HG02981 (cell line): Measurements from ENCODE around the gene EFNA4.

Experiments used
- ATAC-seq: cut with Tn5 transposase; IDR thresholded peaks from one replicate; pipeline ENCODE4 v1.9.1; 2021; ENCODE audit warnings: mild to moderate bottlenecking, moderate library complexity; ENCODE audit not compliant: unreplicated experiment

Gene EFNA4

DNA sequence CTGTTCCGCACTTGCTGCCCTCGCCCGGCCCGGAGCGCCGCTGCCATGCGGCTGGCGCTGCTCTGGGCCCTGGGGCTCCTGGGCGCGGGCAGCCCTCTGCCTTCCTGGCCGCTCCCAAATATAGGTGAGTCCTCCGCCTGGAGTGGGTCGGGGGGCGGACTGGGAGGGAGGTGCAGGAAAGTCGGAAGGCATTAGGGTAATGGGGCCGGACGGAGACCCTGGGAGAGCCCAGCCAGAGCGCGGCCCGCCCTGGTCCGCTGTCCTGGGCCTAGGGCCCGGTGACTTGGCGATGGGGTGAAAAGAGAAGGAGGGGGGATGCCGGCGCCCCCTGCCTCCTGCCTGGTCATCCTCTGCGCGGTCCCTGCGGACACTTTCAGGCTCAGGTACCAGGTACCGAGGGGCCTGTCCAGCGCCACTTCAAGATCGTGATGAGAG is 12.2 kb upstream of the EFNA4 start:
- peak; percentile 1 for ATAC-seq

DNA sequence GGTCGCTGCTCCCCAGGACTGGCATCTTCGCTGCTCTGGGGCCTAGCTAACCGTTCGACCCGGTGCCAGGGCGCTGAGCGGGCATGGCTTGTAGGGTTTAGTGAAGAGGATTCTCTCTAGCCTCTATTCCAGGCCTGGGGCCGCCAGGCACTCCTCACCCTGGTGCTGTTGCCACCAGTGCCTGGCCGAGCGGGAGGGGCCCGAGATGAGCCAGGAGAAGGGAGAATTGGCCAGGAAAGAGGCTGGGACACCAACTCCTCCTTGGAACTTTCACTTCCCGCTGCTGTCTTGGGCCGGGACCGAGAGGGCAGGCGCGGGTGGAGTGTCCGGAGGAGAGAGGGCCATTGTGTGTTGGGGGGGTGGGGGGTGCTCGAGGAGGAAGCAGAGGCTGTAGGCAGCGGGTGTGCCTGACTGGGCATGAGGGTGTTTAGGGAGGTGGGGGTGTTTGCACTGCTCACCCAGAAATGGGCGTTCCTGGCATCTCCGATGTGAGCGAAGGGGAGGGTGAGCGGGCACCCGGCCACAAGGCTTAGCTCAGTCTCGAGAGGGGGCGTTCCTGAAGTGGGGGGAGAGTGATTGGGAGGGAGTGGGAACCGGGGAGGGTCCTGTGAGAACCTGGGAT is 11.7 kb upstream of the EFNA4 start:
- peak; percentile 4 for ATAC-seq

GRCh38 chr1:155052439-155053395 is 10.8 kb upstream of the EFNA4 start:
- ATAC-seq: no peak

GRCh38 chr1:155053531-155054105 is 9.9 kb upstream of the EFNA4 start:
- no peak for ATAC-seq

GRCh38 chr1:155057104-155057503 is 6.4 kb upstream of the EFNA4 start:
- no peak for ATAC-seq

DNA sequence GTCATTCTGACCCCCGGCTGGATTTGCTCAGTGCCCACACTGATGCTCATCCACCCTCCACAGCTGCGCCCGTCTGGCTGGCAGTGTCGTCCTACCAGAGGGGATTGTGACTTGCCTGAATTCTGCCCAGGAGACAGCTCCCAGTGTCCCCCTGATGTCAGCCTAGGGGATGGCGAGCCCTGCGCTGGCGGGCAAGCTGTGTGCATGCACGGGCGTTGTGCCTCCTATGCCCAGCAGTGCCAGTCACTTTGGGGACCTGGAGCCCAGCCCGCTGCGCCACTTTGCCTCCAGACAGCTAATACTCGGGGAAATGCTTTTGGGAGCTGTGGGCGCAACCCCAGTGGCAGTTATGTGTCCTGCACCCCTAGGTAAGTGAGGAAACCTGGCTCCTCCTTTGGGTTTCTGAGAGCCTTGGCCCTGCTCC is 5.7 kb upstream of the EFNA4 start:
- ATAC-seq: no peak

DNA sequence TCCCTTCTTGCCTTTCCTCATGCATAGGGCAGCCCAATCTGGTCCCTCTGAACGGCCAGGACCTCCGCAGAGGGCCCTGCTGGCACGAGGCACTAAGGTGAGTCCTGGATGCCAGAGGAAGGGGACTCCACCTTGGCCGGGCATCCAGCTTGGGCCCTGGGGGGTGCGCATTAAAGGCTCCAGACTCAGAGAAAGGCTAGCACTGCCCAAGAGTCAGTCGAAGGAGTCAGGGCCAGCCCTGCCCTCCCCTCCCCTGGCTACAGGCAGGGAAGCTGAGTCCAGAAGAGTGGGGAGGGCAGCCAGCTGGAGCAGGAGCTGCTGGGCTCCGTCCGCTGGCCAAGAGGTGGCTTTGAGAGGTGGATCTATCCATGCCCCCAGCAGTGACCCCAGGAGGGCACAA is 2.8 kb upstream of the EFNA4 start:
- no peak for ATAC-seq

- no peak for ATAC-seq
These were observed 2.0 kb upstream of the EFNA4 start for GRCh38 chr1:155061381-155062150.

DNA sequence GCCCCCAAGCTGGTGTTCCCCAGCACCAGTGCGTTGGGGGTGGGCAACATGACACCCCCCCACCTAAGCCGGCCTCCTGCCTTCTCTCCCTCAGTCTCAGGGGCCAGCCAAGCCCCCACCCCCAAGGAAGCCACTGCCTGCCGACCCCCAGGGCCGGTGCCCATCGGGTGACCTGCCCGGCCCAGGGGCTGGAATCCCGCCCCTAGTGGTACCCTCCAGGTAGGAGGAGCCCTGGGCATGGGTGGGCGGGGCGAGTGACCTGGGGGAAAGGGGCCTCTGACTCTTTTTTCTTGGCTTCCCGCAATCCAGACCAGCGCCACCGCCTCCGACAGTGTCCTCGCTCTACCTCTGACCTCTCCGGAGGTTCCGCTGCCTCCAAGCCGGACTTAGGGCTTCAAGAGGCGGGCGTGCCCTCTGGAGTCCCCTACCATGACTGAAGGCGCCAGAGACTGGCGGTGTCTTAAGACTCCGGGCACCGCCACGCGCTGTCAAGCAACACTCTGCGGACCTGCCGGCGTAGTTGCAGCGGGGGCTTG is 1.3 kb upstream of the EFNA4 start:
- ATAC-seq: no peak

GRCh38 chr1:155062702-155063411 is 683 bp upstream of the EFNA4 start:
- no peak for ATAC-seq

DNA sequence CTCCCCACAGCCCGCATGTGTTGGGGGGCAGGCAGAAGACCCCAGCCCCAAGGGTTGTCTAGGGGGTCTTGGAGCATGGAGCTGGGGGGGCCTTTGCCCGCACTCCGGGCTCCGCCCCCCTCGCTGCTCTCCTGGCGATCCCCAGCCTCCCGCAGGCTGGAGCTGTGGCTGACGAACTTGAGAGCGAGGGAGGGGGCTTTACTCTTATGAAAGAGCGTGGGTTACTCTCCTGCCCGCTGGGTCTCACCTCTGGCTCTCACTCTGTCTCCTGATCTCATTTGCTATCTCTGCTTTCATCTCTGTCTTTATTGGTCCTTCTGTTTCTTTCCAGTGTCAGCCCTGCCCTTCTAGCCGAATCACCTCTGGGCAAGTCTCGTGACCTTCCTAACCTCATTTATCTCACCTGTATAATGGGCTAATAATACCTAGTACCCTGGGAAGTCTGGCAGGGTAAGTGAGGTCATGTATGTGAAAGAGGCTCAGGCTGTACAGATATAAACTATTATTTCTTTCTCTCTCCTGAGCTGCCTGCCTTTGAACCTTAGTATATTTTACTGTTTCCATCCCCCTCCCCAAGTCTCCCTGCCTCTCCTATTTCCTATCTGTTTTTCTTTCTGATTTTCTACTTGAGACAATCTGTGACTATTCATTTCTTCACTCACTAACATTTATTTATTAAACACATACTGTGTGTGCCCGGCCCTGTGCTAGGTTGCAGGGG is 731 bp downstream of the EFNA4 start:
- ATAC-seq: no peak

DNA sequence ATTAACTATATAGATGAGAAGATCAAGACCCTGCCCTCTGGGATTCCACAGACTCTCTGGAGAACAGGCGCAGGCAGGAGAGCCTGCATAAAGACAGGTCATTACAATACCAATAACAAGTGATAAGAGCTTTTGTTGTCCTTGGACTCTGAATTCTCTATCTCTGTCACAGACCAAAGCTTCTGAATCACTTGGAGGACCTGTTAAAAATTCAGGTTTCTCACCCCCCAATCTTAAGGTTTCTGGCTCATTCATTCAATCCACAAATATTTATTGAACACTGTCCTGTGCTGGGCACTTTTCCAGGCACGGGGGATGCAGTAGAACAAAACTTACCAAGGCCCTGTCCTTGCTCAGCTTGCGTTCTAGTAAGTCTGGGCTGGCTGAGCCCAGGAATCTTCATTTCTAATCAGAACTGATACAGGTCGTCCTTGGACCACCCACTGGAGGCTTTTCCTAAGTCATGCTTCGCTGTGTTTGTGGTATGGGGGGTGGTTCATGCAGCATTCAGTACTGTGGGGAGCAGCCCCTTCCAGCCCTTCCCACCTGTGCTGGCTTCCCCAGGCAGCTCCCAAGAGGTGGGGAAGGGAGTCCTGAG is 1.4 kb downstream of the EFNA4 start:
- no peak for ATAC-seq

DNA sequence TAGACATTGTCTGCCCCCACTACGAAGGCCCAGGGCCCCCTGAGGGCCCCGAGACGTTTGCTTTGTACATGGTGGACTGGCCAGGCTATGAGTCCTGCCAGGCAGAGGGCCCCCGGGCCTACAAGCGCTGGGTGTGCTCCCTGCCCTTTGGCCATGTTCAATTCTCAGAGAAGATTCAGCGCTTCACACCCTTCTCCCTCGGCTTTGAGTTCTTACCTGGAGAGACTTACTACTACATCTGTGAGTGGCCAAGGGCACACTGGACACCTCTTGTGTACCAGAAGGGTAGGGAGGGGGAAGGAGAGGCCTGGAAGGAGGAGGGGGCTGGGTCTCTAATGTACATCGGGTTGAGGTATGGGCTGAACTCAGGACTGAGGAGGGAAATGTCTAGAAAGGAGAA is 3.2 kb downstream of the EFNA4 start:
- no peak for ATAC-seq

DNA sequence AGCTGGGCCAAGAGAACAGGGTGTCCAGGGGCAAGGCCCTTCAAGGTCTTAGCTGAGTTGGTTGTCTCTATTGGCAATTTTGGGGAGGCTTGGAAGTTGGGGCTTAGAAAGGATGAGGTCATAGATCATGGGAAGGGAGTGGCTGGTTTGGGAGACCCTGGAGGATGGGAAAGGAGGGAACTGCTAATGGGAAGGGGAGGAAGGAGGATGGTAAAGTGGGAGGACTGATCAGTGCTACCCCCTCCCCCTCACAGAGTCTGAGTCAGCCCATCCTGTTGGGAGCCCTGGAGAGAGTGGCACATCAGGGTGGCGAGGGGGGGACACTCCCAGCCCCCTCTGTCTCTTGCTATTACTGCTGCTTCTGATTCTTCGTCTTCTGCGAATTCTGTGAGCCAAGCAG is 5.1 kb downstream of the EFNA4 start:
- no peak for ATAC-seq

DNA sequence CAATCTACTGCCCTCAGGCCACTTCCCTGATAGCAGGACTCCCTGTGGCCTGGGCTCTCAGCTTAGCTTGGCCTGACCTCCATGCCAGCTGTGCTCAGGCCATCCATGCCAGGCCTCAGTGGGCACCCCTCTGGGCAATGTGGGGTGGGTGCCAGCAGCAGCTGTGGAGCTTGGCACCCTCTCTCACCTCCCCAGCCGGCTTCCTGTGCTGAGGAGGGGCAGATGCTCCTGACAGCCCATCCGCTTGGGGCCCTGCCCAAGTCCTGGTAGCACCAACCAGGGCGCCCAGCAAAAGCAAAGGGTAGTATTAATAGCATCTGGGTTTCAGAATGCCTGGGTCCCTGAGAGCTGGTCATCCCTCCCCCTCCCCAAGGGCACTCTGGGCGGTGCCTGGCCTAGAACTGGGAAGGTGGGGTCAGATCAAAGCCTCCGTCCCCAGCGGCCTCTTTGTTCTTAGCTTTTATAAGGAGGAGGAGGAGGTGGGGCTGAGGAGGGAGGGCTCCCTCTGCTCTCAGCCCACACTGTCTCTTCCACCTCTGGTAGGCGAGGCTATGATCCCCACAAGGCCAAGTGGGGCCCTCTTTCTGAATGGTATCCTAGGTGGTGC is 6.1 kb downstream of the EFNA4 start:
- ATAC-seq: no peak

DNA sequence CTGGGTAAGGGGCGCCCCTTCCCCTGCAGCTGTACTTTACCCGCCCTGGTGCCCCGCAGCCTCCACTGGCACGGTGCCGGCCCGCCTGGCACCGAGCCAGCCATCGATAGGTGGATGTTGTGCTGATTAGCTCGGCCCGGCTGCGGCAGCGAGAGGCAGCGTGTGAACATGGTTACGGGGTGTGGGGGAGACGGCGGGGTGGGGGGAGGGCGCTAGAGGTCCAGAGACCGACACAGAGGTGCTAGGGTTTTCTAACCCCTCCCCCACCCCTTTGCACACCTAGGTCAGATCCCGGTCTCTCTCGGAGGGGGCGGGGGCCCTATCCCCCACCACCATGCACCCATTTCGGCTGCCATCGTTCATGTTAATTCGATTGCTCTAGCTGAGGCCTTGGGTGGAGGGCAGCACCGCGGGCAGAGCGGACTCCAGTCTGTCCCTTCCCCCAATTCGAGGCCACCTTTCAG is 6.7 kb downstream of the EFNA4 start:
- no peak for ATAC-seq

DNA sequence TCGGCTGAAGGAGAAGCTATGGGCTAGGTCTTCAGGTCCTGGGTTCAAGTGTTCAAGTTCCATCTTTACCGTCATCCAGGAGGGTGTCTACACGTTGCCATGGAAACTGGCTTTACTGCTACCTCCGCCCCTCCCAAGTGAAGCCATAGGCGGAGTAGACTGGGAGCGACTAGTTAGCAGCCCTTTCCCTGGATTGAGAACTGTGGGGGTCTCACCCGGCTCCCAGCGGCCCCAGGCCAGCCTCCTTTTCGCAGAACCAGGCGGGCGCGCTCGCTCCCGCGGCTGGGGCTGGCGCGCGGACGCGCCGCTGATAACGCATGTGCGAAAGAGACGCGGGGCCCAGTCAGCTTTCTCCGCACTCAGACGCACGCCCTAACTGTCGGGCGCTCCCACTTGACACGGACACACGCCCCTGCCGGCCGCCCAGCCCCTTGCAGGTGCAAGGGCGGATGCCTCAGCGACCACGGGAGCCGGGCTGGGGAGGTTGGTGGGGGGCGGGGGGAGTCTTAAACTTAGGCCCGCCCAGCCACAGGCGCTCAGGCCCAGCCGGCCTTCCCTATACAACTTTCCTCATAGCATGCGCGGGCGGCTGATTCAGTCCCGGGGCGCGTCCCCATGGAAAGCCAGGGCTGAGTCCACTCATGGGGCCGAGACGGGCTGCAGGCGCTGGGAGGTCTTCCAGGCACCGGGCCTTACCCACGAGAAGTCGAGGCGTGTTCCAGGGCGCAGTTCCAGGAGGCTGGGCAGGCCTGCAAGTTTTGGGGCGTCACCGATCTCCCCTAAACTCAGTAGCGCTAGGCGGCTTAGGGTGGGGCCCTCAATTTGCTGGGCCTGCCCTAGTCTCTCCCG is 7.4 kb downstream of the EFNA4 start:
- ATAC-seq: peak; percentile 77

DNA sequence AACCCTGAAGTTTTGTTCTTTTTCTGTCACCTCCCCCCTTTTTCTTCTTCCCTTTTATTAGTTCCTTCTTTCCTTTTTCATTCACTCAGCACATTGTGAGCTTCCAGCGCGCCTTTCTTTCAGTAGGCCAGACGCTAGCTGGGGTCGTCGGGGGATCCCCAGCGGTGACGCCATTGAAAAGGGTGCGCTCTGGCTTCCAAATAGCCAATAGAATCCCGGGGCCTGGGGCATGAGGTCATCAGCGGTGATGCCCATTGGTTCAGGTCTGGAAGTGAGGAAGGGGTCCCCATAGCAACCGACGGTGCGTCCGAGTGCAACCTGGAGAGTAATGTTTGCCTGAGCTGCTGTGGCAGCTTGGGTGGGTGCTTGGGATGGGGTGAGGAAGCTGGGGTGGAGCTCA is 8.2 kb downstream of the EFNA4 start:
- no peak for ATAC-seq
